GM19455 (cell line): ENCODE measurements around the gene DDIAS.
A peak's percentile ranks its signal among the peaks of the same experiment; 100 is the strongest.
"Not testable (repeated sequence)": the region's sequence is repeated elsewhere in the genome, so short reads cannot be mapped to it uniquely, and the experiment has no call there.

Experiments used
- ATAC-seq: cut with Tn5 transposase; IDR thresholded peaks from one replicate; pipeline ENCODE4 v1.9.1; 2021; ENCODE audit not compliant: unreplicated experiment

Gene DDIAS

GRCh38 chr11:82967381-82967780 is 65.8 kb downstream of the DDIAS start:
- ATAC-seq, result no peak

- peak; percentile 94 for ATAC-seq
Observed at GRCh38 chr11:82969811-82970210, 68.3 kb downstream of the DDIAS start.

- not testable (repeated sequence) for ATAC-seq
Observed at GRCh38 chr11:82970507-82971083, 69.1 kb downstream of the DDIAS start.

- peak; percentile 50 for ATAC-seq
Observed at GRCh38 chr11:82971519-82971946, 70.0 kb downstream of the DDIAS start.

GRCh38 chr11:82972103-82972502 is 70.6 kb downstream of the DDIAS start:
- no peak for ATAC-seq

- no peak for ATAC-seq
Observed at GRCh38 chr11:82974135-82974534, 72.6 kb downstream of the DDIAS start.

- no peak for ATAC-seq
Observed at GRCh38 chr11:82974851-82975250, 73.3 kb downstream of the DDIAS start.

- ATAC-seq, result no peak
Observed at GRCh38 chr11:82975882-82976281, 74.3 kb downstream of the DDIAS start.

- no peak for ATAC-seq
Observed at GRCh38 chr11:82976786-82977185, 75.2 kb downstream of the DDIAS start.

- ATAC-seq, result no peak
Observed at GRCh38 chr11:82978422-82979099, 77.0 kb downstream of the DDIAS start.

GRCh38 chr11:82979824-82980223 is 78.3 kb downstream of the DDIAS start:
- no peak for ATAC-seq

GRCh38 chr11:82980292-82980691 is 78.8 kb downstream of the DDIAS start:
- ATAC-seq, result no peak

GRCh38 chr11:82980947-82981346 is 79.4 kb downstream of the DDIAS start:
- no peak for ATAC-seq

- no peak for ATAC-seq
Observed at GRCh38 chr11:82981852-82982251, 80.3 kb downstream of the DDIAS start.
